Body of pancreas (tissue), 2 donors: ENCODE measurements around the gene ZNF286A. TPM values are rescaled to one million over a fixed set of nuclear protein-coding genes. Genes with fewer than 3 reads are reported as not detected.

ENCODE experiments used
- small RNA-seq: library from RNA; depleted of rRNA; stranded (forward); fragments of <200 nt; gene quantifications from one replicate; pipeline ENCODE3, GENCODE V24; 2016
- total RNA-seq, 2 donors: library from RNA; depleted of rRNA; stranded (reverse); fragments of >200 nt; gene quantifications; one replicate each; pipeline ENCODE4 v1.1.0, GENCODE V29; 2016

Gene ZNF286A
- total RNA-seq, 2 donors from 2014 or later = 4.7 to 14.5 TPM

Small RNAs within 50 kb of the gene (small RNA-seq; reads per million reads assigned to genes)
- gene ZNF29P = not detected

Other genes starting within 250 kb of the ZNF286A start
- 10 to 100 TPM in 1 of 2 donors, 1 to 10 TPM in 1; 2.3 to 48.1 TPM for gene CDRT4, start 232.1 kb upstream of the ZNF286A start, total RNA-seq
- gene TVP23C, start 136.3 kb upstream of the ZNF286A start, total RNA-seq = 10 to 100 TPM; 31.4 to 53.7 TPM
- not detected for gene FBXW10B, start 80.0 kb upstream of the ZNF286A start, total RNA-seq
- gene TRIM16, start 15.4 kb upstream of the ZNF286A start, total RNA-seq = 10 to 100 TPM in 1 of 2 donors, 1 to 10 TPM in 1; 4.9 to 34.6 TPM
- gene TBC1D26, start 32.5 kb downstream of the ZNF286A start, total RNA-seq = not detected
- gene ADORA2B, start 245.4 kb downstream of the ZNF286A start, total RNA-seq = 1 to 10 TPM; 1.3 to 1.8 TPM